Erythroblast (primary cell): ENCODE measurements around the gene LRFN2.

Experiments used
- GATA1 ChIP-seq: IDR thresholded peaks from 2 replicates; pipeline ENCODE4 v1.6.1; 2011; ENCODE audit warnings: low read depth, mild to moderate bottlenecking, control low read depth, low read length, moderate library complexity
- POLR2A ChIP-seq: IDR thresholded peaks from 2 replicates; pipeline ENCODE4 v1.6.1; 2011; ENCODE audit warnings: mild to moderate bottlenecking, low read length

DNA sequence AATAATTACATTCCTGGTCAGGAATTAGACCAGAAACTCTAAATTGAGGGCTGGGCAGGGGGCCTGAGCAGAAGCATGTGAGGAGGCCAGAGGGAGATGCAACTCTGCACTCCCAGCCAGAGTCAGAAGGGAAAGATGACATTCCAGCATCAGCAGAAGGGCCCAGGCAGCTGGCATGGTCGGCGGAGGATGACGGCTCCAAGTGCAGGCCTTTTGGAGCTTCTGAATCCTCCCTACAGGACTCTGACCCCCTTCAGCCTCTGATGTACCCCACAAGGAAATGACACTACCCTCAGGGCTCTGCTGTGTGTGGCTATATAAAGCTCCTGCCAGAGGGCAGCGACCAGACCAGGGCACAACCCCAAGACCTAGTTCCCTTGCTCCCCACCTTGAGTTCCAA, 1.9 kb downstream of the LRFN2 start:
- TF ChIP-seq POLR2A (no peak), GATA1 (no peak)
